ENCODE results near the gene CDK18.

DNA sequence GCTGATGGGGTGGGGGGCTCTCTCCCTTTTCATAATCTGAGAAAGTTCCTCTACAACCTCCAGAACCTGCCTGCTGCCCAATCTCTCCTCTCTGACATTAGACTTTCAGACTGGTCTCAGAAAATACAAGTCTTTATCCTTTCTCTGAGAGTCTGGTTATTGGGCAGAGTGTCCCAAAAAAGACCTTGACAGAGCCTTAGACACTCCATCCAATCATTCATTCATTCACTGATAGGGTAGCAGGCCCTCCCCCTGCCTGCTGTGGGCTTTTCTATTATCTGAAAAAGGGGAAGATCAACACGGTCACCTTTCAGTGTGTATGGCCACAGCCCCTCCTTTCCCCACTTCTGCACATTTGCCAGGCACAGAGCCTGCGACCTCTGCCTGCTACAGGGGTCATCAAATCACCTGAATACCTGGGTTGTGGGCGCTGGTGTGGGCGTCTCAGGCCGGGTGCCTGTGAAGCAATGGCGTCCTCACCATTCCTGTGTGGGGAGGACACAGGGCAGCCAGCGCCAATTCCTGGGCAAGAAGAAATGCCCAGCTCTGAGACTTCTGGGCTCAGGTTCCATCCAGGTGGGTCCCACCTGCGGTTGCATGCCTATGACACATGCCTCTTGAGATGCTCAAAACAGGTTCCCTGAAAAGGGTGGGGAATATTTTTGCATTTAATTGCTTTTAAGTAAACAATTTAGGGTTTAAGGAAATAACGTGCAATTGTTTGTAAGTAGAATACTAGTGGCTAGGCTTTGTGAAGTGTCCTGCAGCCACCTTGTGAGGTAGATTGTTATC lies 74.5 kb downstream of the CDK18 start:
- TF ChIP-seq EP300 (IDR thresholded peaks at IDR 0.05), result no peak
- TF ChIP-seq, protein P1, sequence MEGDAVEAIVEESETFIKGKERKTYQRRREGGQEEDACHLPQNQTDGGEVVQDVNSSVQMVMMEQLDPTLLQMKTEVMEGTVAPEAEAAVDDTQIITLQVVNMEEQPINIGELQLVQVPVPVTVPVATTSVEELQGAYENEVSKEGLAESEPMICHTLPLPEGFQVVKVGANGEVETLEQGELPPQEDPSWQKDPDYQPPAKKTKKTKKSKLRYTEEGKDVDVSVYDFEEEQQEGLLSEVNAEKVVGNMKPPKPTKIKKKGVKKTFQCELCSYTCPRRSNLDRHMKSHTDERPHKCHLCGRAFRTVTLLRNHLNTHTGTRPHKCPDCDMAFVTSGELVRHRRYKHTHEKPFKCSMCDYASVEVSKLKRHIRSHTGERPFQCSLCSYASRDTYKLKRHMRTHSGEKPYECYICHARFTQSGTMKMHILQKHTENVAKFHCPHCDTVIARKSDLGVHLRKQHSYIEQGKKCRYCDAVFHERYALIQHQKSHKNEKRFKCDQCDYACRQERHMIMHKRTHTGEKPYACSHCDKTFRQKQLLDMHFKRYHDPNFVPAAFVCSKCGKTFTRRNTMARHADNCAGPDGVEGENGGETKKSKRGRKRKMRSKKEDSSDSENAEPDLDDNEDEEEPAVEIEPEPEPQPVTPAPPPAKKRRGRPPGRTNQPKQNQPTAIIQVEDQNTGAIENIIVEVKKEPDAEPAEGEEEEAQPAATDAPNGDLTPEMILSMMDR (IDR thresholded peaks at IDR 0.05), result no peak

All from upper lobe of left lung (tissue), 4 donors.